ENCODE results near the gene MCRS1.
"Not testable (repeated sequence)": the region's sequence is repeated elsewhere in the genome, so short reads cannot be mapped to it uniquely, and the experiment has no call there.

The MCRS1 gene

GRCh38 chr12:49512546-49512945 lies 55.4 kb downstream of the MCRS1 start:
- DNase-seq: no peak

- DNase-seq: no peak
Measured at GRCh38 chr12:49511410-49511809, 56.5 kb downstream of the MCRS1 start.

GRCh38 chr12:49509681-49510080 lies 58.3 kb downstream of the MCRS1 start:
- DNase-seq: not testable (repeated sequence)

All from retina (tissue), 1 donor.